B cell (primary cell): ENCODE results near the gene TRIO. TPM values are rescaled to one million over a fixed set of nuclear protein-coding genes. Genes with fewer than 3 reads are reported as not detected.

Experiments used
- ATAC-seq: fragments of 200-7000 bp; cut with Tn5 transposase; one replicate; pipeline ENCODE4 v1.10.0; 2021; ENCODE audit warnings: low read depth, mild to moderate bottlenecking, moderate number of reproducible peaks, moderate library complexity
- CTCF ChIA-PET: fragments of 350-600 bp; sonication (Branson Sonifier 250); formaldehyde crosslinking; loops from one replicate; lab custom pipeline; 2021; ENCODE audit warnings: antibody characterized with exemption, inconsistent platforms; lab: Charles Lee
- POLR2A ChIA-PET: fragments of 350-600 bp; sonication (Branson Sonifier 250); formaldehyde crosslinking; loops from one replicate; lab custom pipeline; 2021; ENCODE audit warnings: antibody characterized with exemption; lab: Charles Lee
- DNase-seq: peaks from one replicate; pipeline ENCODE4 v3.0.0; 2013
- H2AFZ ChIP-seq: 2 replicates; pipeline ENCODE4 v1.6.1; 2012; ENCODE audit warnings: mild to moderate bottlenecking, low read depth, low read length; ENCODE audit not compliant: insufficient read depth, poor library complexity, severe bottlenecking
- H3K27ac ChIP-seq, 2 donors: 1 replicate in 1 of 2; 2 replicates in 1 of 2; pipeline ENCODE4 v1.5.1; 2012 to 2013; ENCODE audit warnings: low read length in 2 of 2, mild to moderate bottlenecking in 2 of 2, moderate library complexity in 1 of 2
- H3K27me3 ChIP-seq, 4 experiments: fragments of 200-600 bp in 1 of 4; sonication (generic) in 1 of 4; replicated peaks in 1 of 4; 1 replicate in 2 of 4; 2 replicates in 2 of 4; pipeline versions ENCODE4 v1.6.1 to v1.7.0; 2013 to 2016; ENCODE audit warnings: low read length in 3 of 4, mild to moderate bottlenecking in 2 of 4, mixed read lengths in 1 of 4, moderate library complexity in 1 of 4; ENCODE audit not compliant: insufficient read depth in 4 of 4, control insufficient read depth in 3 of 4; ENCODE audit errors: control extremely low read depth in 1 of 4
- H3K36me3 ChIP-seq, 2 experiments: replicated peaks in 1 of 2; 1 replicate in 1 of 2; 2 replicates in 1 of 2; pipeline versions ENCODE4 v1.6.1 to v1.7.1; 2013; ENCODE audit warnings: low read length in 1 of 2; ENCODE audit not compliant: insufficient read depth in 2 of 2, control insufficient read depth in 1 of 2; ENCODE audit errors: control extremely low read depth in 1 of 2, extremely low read depth in 1 of 2
- H3K4me1 ChIP-seq, 2 donors: fragments of 200-600 bp in 1 of 2; sonication (generic) in 1 of 2; 1 replicate in 1 of 2; 2 replicates in 1 of 2; pipeline versions ENCODE4 v1.5.1 to v1.6.1; 2013 to 2017; ENCODE audit warnings: low read length in 2 of 2; ENCODE audit not compliant: control insufficient read depth in 2 of 2, insufficient read depth in 2 of 2
- H3K4me2 ChIP-seq: replicated peaks from 2 replicates; pipeline ENCODE3; 2012; ENCODE audit warnings: mild to moderate bottlenecking, low read depth, low read length; ENCODE audit not compliant: poor library complexity, severe bottlenecking
- H3K4me3 ChIP-seq, 5 experiments: fragments of 200-600 bp in 1 of 5; sonication (generic) in 1 of 5; 1 replicate in 3 of 5; 2 replicates in 2 of 5; pipeline versions ENCODE4 v1.5.1 to v1.7.0; 2011 to 2016; ENCODE audit warnings: low read length in 4 of 5, mild to moderate bottlenecking in 4 of 5, low read depth in 2 of 5, control low read depth in 1 of 5, moderate library complexity in 1 of 5; ENCODE audit not compliant: insufficient read depth in 1 of 5; ENCODE audit errors: control extremely low read depth in 1 of 5, extremely low read depth in 1 of 5
- H3K79me2 ChIP-seq: fragments of 200-600 bp; sonication (generic); one replicate; pipeline ENCODE4 v1.6.0; 2016; ENCODE audit warnings: low read length; ENCODE audit not compliant: control insufficient read depth, insufficient read depth
- H3K9ac ChIP-seq: fragments of 200-600 bp; sonication (generic); 2 replicates; pipeline ENCODE4 v1.6.1; 2017; ENCODE audit warnings: mild to moderate bottlenecking, low read length, moderate library complexity
- H3K9me3 ChIP-seq, 3 donors: one replicate each; pipeline versions ENCODE4 v1.6.1 to v1.7.1; 2013; ENCODE audit warnings: low read length in 2 of 3; ENCODE audit not compliant: control insufficient read depth in 2 of 3, insufficient read depth in 1 of 3; ENCODE audit errors: control extremely low read depth in 1 of 3
- H4K20me1 ChIP-seq: 2 replicates; pipeline ENCODE4 v1.6.0; 2012; ENCODE audit warnings: mild to moderate bottlenecking, low read length; ENCODE audit not compliant: insufficient read depth, control insufficient read depth, poor library complexity, severe bottlenecking
- H3K27ac Mint-ChIP-seq: one replicate; pipeline ENCODE4 v1.8.0; 2021; ENCODE audit warnings: mixed read lengths
- H3K27me3 Mint-ChIP-seq: one replicate; pipeline ENCODE4 v1.8.0; 2021; ENCODE audit warnings: mixed read lengths
- H3K4me1 Mint-ChIP-seq: one replicate; pipeline ENCODE4 v1.8.0; 2021; ENCODE audit warnings: mixed read lengths
- H3K4me3 Mint-ChIP-seq: one replicate; pipeline ENCODE4 v1.8.0; 2021; ENCODE audit warnings: mixed read lengths
- H3K9me3 Mint-ChIP-seq: one replicate; pipeline ENCODE4 v1.8.0; 2022; ENCODE audit warnings: mixed read lengths; ENCODE audit not compliant: insufficient read depth
- CTCF ChIP-seq: fragments of 200-600 bp; IDR thresholded peaks from one replicate; pipeline ENCODE4 v1.8.0; 2022; ENCODE audit warnings: antibody characterized with exemption, mild to moderate bottlenecking
- EZH2 ChIP-seq: IDR thresholded peaks from 2 replicates; pipeline ENCODE4 v1.6.1; 2012; ENCODE audit warnings: borderline replicate concordance, low read depth, mild to moderate bottlenecking, moderate library complexity, low read length; ENCODE audit not compliant: insufficient read depth, poor library complexity, severe bottlenecking
- WGBS: methylation state at CpG from one replicate; pipeline ENCODE4 v1.1.5; 2013; ENCODE audit warnings: missing lambda C conversion rate; ENCODE audit not compliant: insufficient coverage; 5-methylcytosine and 5-hydroxymethylcytosine counted together
- intact Hi-C: fragments of 100-400 bp; cut with micrococcal nuclease; formaldehyde crosslinking; loops from one replicate; pipeline ENCODE4 v1.10.0; 2022
- polyA plus RNA-seq: library from polyadenylated mRNA; depleted of rRNA; stranded (reverse); fragments of >200 nt; gene quantifications from 2 replicates; pipeline ENCODE4 v1.2.3, GENCODE V29; 2012
- total RNA-seq, 2 donors: library from RNA; stranded (reverse); fragments of 120-200 nt in 1 of 2; gene quantifications; 1 replicate in 1 of 2; 2 replicates in 1 of 2; pipeline versions ENCODE4 v1.2.3 to v1.2.4, GENCODE V29; 2013 to 2022

TRIO gene
- total and polyA plus RNA-seq, 2 donors (not counting 1 experiment from before 2014, with no cell fraction given) = 90.5 to 479 TPM

GRCh38 chr5:14178091-14178490 lies 34.9 kb downstream of the TRIO start:
- no peak for ATAC-seq
- Histone ChIP-seq H3K4me3 (no peak overlapping the region), H3K27ac (no peak overlapping the region), H3K36me3 (no peaks in the 10 kb centered on the region), H3K9me3 (peaks cover 0 to 4% (median 0%) of the 10 kb centered on the region in 3 donors), H2AFZ (no peak overlapping the region), H3K9ac (no peak overlapping the region), H3K27me3 (no peaks in the 10 kb centered on the region), H3K79me2 (peaks cover 97% of the 10 kb centered on the region), H3K4me2 (no peak overlapping the region), H3K4me1 (peaks cover 21 to 25% of the 10 kb centered on the region in 2 donors), H4K20me1 (peaks cover 39% of the 10 kb centered on the region)
- intact Hi-C loops = loop anchor here (10.0 kb wide), 1 partner anchor 487 kb away; the partner anchor contains the start of gene OTULIN
- ChIA-PET CTCF (no interaction called here), POLR2A (no interaction called here)
- 100% methylated on average over 3 of the region's 4 CpGs for WGBS
- no peak for DNase-seq
- no peaks in the 10 kb centered on the region for H3K27me3 Mint-ChIP-seq
- no peak overlapping the region for H3K4me3 Mint-ChIP-seq
- H3K27ac Mint-ChIP-seq = no peak overlapping the region
- no peak for TF ChIP-seq EZH2
- no peak for TF ChIP-seq CTCF
- H3K9me3 Mint-ChIP-seq = no peaks in the 10 kb centered on the region
- peaks cover 61% of the 10 kb centered on the region for H3K4me1 Mint-ChIP-seq

- no peak overlapping the region for H3K4me3 ChIP-seq
- no peak overlapping the region for H3K4me3 Mint-ChIP-seq
- intact Hi-C loops = loop anchor here (10.0 kb wide), 1 partner anchor 486 kb away; the partner anchor contains the start of gene OTULIN
- DNase-seq (no peak), ATAC-seq (no peak)
- H4K20me1 ChIP-seq = peaks cover 42% of the 10 kb centered on the region
- H3K4me1 ChIP-seq = peaks cover 15 to 18% of the 10 kb centered on the region in 2 donors
- peaks cover 97% of the 10 kb centered on the region for H3K79me2 ChIP-seq
- H3K36me3 ChIP-seq = no peaks in the 10 kb centered on the region
- no peak overlapping the region for H2AFZ ChIP-seq
- H3K9me3 Mint-ChIP-seq = no peaks in the 10 kb centered on the region
- H3K27me3 Mint-ChIP-seq = no peaks in the 10 kb centered on the region
- peaks cover 0 to 4% (median 0%) of the 10 kb centered on the region in 3 donors for H3K9me3 ChIP-seq
- H3K27me3 ChIP-seq = no peaks in the 10 kb centered on the region
- TF ChIP-seq CTCF (no peak), EZH2 (no peak)
- peaks cover 58% of the 10 kb centered on the region for H3K4me1 Mint-ChIP-seq
- WGBS = 100% methylated on average over 1 of the region's 10 CpGs
- H3K9ac ChIP-seq = no peak overlapping the region
- H3K27ac Mint-ChIP-seq = no peak overlapping the region
- ChIA-PET POLR2A (interaction anchor here (0.5 kb wide), 1 partner anchor 15 kb away, joined by 4 read pairs; no protein-coding TSS in a partner anchor), CTCF (no interaction called here)
- H3K27ac ChIP-seq = no peak overlapping the region
- H3K4me2 ChIP-seq = no peak overlapping the region
These were observed 35.6 kb downstream of the TRIO start for GRCh38 chr5:14178671-14179211.
